Neutrophil (primary cell): ENCODE results near the gene OSER1.
A peak's percentile ranks its signal among the peaks of the same experiment; 100 is the strongest.

Experiments used
- H3K27ac ChIP-seq: fragments of 200-600 bp; sonication (generic); 2 replicates; pipeline ENCODE4 v1.5.1; 2016; ENCODE audit warnings: mild to moderate bottlenecking, moderate library complexity
- H3K27me3 ChIP-seq: fragments of 200-600 bp; sonication (generic); 2 replicates; pipeline ENCODE4 v1.6.0; 2016; ENCODE audit warnings: mild to moderate bottlenecking
- H3K36me3 ChIP-seq: fragments of 200-600 bp; sonication (generic); 2 replicates; pipeline ENCODE4 v1.5.1; 2017
- H3K4me1 ChIP-seq, 2 experiments: fragments of 200-600 bp in 1 of 2; sonication (generic) in 1 of 2; 1 replicate in 1 of 2; 2 replicates in 1 of 2; pipeline versions ENCODE4 v1.5.1 to v1.6.1; 2013 to 2016; ENCODE audit warnings: low read depth in 1 of 2, low read length in 1 of 2, mild to moderate bottlenecking in 1 of 2, moderate library complexity in 1 of 2; ENCODE audit not compliant: control insufficient read depth in 1 of 2, insufficient read depth in 1 of 2
- H3K4me3 ChIP-seq, 2 experiments: fragments of 200-600 bp in 1 of 2; sonication (generic) in 1 of 2; 1 replicate in 1 of 2; 2 replicates in 1 of 2; pipeline ENCODE4 v1.5.1; 2013 to 2016; ENCODE audit warnings: low read depth in 1 of 2, low read length in 1 of 2, mild to moderate bottlenecking in 1 of 2, moderate library complexity in 1 of 2
- H3K9me3 ChIP-seq: fragments of 200-600 bp; sonication (generic); 2 replicates; pipeline ENCODE4 v1.5.1; 2016
- TF ChIP-seq, protein P1 (sequence below): fragments of 200-600 bp; sonication (generic); IDR thresholded peaks from 2 replicates; pipeline ENCODE4 v1.5.1; 2016; ENCODE audit warnings: antibody characterized with exemption

OSER1 gene

DNA sequence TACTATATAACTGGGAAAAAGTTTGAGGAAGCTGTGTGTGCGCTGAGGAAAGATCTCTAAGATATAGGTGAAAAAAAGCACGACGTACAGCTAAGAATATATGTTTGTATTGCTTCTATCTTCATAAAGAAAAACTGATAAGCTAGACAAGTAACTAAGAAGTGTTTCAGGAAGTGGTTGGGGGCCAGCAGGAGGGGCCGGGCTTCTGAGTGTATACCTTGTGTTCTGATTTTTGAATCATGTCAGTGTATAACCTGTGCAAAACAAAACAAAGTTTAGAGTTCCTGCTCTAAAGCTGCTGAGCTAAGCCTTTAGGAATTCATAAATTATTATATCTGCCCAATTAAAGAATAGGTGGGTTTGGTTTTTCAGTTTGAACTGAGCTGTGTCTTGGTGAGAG, 7.9 kb upstream of the OSER1 start:
- H3K4me1 ChIP-seq = peaks cover 11 to 22% of the 10 kb centered on the region in 2 experiments
- H3K36me3 ChIP-seq = no peaks in the 10 kb centered on the region
- peaks cover 20% of the 10 kb centered on the region for H3K27me3 ChIP-seq
- H3K9me3 ChIP-seq = no peaks in the 10 kb centered on the region
- H3K27ac ChIP-seq = no peak overlapping the region
- TF ChIP-seq, protein P1, sequence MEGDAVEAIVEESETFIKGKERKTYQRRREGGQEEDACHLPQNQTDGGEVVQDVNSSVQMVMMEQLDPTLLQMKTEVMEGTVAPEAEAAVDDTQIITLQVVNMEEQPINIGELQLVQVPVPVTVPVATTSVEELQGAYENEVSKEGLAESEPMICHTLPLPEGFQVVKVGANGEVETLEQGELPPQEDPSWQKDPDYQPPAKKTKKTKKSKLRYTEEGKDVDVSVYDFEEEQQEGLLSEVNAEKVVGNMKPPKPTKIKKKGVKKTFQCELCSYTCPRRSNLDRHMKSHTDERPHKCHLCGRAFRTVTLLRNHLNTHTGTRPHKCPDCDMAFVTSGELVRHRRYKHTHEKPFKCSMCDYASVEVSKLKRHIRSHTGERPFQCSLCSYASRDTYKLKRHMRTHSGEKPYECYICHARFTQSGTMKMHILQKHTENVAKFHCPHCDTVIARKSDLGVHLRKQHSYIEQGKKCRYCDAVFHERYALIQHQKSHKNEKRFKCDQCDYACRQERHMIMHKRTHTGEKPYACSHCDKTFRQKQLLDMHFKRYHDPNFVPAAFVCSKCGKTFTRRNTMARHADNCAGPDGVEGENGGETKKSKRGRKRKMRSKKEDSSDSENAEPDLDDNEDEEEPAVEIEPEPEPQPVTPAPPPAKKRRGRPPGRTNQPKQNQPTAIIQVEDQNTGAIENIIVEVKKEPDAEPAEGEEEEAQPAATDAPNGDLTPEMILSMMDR = no peak
- no peak overlapping the region for H3K4me3 ChIP-seq

DNA sequence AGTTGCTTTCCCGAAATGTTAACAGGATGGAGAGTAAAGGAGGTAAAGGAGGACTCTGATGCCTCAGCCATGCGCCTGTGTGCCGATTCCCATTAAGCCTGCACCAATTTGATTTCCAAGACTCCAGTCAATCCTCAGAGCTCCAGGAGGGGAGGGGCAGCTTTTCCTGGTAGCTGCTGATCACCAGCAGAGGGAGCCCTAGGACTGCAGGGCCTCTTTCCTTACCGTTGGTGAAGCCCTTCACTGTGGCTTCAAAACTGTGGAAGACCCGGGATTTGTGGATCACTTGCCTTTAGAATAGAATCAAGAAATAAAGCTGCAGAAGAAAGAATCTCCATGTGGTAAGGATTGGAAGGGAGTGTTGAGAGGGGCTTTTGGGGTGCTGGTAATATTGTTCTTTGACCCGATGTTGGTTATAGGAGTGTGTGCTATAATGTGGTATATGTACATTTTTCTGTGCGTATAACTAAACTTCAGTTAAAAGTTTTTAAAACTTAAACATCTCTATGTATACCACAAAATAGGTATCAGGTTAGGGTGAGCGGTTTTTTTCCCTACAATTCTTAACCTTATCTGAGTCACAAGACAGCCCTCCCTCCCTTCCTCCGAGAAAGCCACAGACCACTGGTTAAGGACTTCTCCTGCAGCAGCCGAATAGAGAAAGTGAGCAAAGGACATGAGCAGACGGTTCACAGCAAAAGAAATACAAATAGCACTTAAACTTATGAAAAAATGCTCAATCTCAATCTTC, 6.9 kb upstream of the OSER1 start:
- TF ChIP-seq, protein P1 = peak; percentile 73
- H3K4me3 ChIP-seq = no peak overlapping the region
- no peak overlapping the region for H3K27ac ChIP-seq

DNA sequence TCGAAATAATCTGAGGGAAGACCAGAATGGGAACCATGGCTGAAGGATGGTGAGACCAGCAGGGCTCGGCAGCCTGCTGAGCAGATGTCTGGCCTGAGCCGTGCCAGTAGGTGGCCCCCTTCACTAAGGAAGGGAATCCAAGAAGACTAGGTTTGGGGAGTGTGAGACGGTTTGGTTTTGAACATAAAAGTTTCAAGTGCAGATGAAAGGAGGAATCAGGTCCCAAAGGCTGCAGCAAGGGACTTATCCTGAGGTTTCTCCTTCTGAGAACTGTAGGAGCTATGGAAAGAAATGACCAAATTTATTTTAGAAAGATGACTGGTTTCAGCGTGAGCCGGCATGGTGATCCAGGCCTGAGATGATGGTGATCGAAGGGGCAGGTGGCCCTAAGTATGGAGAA, 4.6 kb upstream of the OSER1 start:
- Histone ChIP-seq H3K27me3 (peaks cover 20% of the 10 kb centered on the region), H3K36me3 (no peaks in the 10 kb centered on the region), H3K9me3 (no peaks in the 10 kb centered on the region), H3K4me1 (peaks cover 29 to 37% of the 10 kb centered on the region in 2 experiments), H3K27ac (peak overlapping the region; percentile 66), H3K4me3 (no peak overlapping the region)
- TF ChIP-seq, protein P1 = peak; percentile 55

More for the DNA sequence above, 6.9 kb upstream of the OSER1 start:
- Histone ChIP-seq H3K4me1 (peaks cover 13 to 25% of the 10 kb centered on the region in 2 experiments), H3K9me3 (no peaks in the 10 kb centered on the region), H3K36me3 (no peaks in the 10 kb centered on the region), H3K27me3 (peaks cover 20% of the 10 kb centered on the region)

DNA sequence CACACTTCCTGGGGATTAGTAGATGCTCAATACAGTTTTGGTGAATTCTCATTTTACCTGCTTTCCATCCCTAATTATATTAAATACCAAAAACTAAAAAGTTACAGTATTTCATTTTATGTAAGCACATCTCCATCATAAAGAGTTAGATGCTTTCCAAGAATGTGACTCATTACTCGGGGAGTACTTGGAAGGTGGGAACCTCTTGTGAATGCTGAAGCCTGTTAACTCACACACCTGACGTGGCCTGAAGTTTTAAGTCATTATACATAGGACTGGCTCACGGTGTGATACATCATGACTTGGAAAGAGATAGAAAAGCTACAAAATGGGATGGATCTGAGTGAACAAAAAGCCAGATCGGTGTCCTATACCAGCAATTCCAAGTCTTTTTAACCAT, 2.2 kb upstream of the OSER1 start:
- no peak overlapping the region for H3K4me3 ChIP-seq
- H3K36me3 ChIP-seq = no peaks in the 10 kb centered on the region
- peaks cover 49 to 53% of the 10 kb centered on the region in 2 experiments for H3K4me1 ChIP-seq
- peaks cover 4% of the 10 kb centered on the region for H3K27me3 ChIP-seq
- H3K27ac ChIP-seq = no peak overlapping the region
- H3K9me3 ChIP-seq = no peaks in the 10 kb centered on the region
- TF ChIP-seq, protein P1 = no peak

DNA sequence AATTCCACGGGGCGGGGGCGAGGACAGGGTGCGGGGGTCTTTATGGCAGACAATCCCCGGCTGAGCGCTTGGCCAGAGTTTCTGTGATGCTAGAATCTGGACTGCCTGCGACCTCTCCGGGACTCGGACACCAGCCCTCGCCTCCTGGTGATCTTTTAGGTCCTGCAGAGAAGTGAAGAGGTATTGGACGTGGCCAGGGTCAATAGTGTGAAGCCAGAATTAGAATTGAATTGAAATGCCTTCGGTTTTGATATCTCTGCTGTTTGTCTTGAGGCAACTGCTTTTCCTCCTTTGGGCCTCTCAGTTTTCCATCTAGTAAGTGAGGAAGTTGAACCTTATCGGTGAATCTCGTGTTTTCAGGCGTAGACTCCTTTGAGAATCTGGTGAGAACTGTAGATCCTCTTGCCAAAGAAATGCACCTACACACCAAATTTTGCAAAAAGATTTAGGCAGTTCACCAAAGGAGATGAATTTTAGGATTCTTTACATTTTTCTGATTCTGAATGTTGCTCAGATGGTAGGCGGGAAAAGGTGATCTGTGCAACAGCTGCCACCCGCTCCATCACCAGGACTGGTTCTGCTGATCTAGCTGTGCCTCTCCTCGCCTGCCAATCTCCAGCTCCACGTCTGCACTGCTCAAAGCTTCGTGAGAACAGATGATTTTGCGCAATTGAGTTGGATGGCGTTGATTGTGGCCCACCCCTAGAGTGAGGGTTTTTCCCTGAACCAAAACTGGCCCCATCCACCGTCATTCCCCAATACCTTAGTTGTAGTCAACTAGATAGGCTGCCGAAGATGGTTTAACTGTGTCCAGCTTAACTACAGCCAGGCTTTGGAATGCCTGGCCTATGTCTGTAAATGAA, 837 bp upstream of the OSER1 start:
- Histone ChIP-seq H3K4me1 (peaks cover 49% of the 10 kb centered on the region in 2 experiments), H3K36me3 (peaks cover 4% of the 10 kb centered on the region), H3K27me3 (no peaks in the 10 kb centered on the region), H3K27ac (peak overlapping the region; percentile 99), H3K4me3 (peak overlapping the region; percentile 95), H3K9me3 (no peaks in the 10 kb centered on the region)
- TF ChIP-seq, protein P1 = peak; percentile 4
